HCT116 (cell line): Measurements from ENCODE around the gene ZNF74. TPM values are rescaled to one million over a fixed set of nuclear protein-coding genes. Genes with fewer than 3 reads are reported as not detected.

ENCODE experiments used
- ATAC-seq: fragments of 200-7000 bp; cut with Tn5 transposase; 2 replicates; pipeline ENCODE4 v1.9.1; 2020; ENCODE audit warnings: mild to moderate bottlenecking, moderate library complexity
- BruUV-seq: library from RNA; stranded (reverse); fragments of 400-500 nt; replicated peaks from 2 replicates; lab custom pipeline; 2021; lab: Mats Ljungman, UMichigan
- CTCF ChIA-PET: fragments of 300-600 bp; sonication (Branson Sonifier 250); formaldehyde crosslinking; loops from one replicate; lab custom pipeline; 2021; ENCODE audit warnings: antibody characterized with exemption; lab: Charles Lee
- POLR2A ChIA-PET: fragments of 300-600, 350-600 bp; sonication (Branson Sonifier 250); formaldehyde crosslinking; loops from one replicate; lab custom pipeline; 2021; ENCODE audit warnings: antibody characterized with exemption; lab: Charles Lee
- RAD21 ChIA-PET, 2 experiments: fragments of 300-600 bp; sonication (Branson Sonifier 250); formaldehyde crosslinking; loops; one replicate each; lab custom pipeline; 2023; ENCODE audit warnings: low total read pairs in 2 of 2; ENCODE audit not compliant: uncharacterized antibody in 2 of 2, unreplicated experiment in 2 of 2, low non-redundant PET in 1 of 2; lab: Charles Lee
- DNase-seq: peaks from one replicate; pipeline ENCODE4 v3.0.0-alpha.2; 2010; ENCODE audit warnings: low read depth, low spot score
- H2AFZ ChIP-seq: fragments of 200-600 bp; shearing (Covaris generic), sonication (generic); 2 replicates; pipeline ENCODE4 v1.6.1; 2017; ENCODE audit warnings: low read depth, mixed run types, mixed read lengths, antibody characterized with exemption, low read length; ENCODE audit not compliant: poor library complexity, severe bottlenecking
- H3K27ac ChIP-seq: 2 replicates; pipeline ENCODE4 v1.5.1; 2012; ENCODE audit warnings: low read depth, low read length
- H3K27me3 ChIP-seq: fragments of 200-600 bp; sonication (generic); 2 replicates; pipeline ENCODE4 v1.6.1; 2016; ENCODE audit warnings: mixed run types, low read length, mixed read lengths; ENCODE audit not compliant: insufficient read depth
- H3K36me3 ChIP-seq, 2 experiments: fragments of 200-500 bp in 1 of 2; fragments of 200-600 bp in 1 of 2; sonication (Bioruptor generic) in 1 of 2; sonication (generic) in 1 of 2; 2 replicates each; pipeline versions ENCODE4 v1.5.1 to v1.6.1; 2014 to 2016; ENCODE audit warnings: low read length in 2 of 2, inconsistent platforms in 1 of 2, mixed read lengths in 1 of 2, mixed run types in 1 of 2; ENCODE audit not compliant: insufficient read depth in 2 of 2, control insufficient read depth in 1 of 2
- H3K4me1 ChIP-seq, 2 experiments: fragments of 200-600 bp in 1 of 2; sonication (generic) in 1 of 2; 2 replicates each; pipeline versions ENCODE4 v1.5.1 to v1.6.1; 2012 to 2017; ENCODE audit warnings: low read length in 2 of 2, inconsistent platforms in 1 of 2, mild to moderate bottlenecking in 1 of 2, mixed read lengths in 1 of 2, mixed run types in 1 of 2, moderate library complexity in 1 of 2; ENCODE audit not compliant: insufficient read depth in 2 of 2, control insufficient read depth in 1 of 2
- H3K4me2 ChIP-seq: fragments of 200-600 bp; sonication (generic); 2 replicates; pipeline ENCODE4 v1.6.1; 2017; ENCODE audit warnings: mixed run types, low read length, mixed read lengths
- H3K4me3 ChIP-seq, 2 experiments: fragments of 200-600 bp in 1 of 2; sonication (generic) in 1 of 2; replicated peaks in 1 of 2; 2 replicates each; pipeline ENCODE4 v1.5.1; 2011 to 2016; ENCODE audit warnings: low read length in 2 of 2, control low read depth in 1 of 2, low read depth in 1 of 2, mild to moderate bottlenecking in 1 of 2, mixed read lengths in 1 of 2, mixed run types in 1 of 2
- H3K79me2 ChIP-seq: fragments of 200-600 bp; sonication (generic); 2 replicates; pipeline ENCODE4 v1.6.1; 2017; ENCODE audit warnings: mild to moderate bottlenecking, mixed run types, low read length, moderate library complexity, mixed read lengths; ENCODE audit not compliant: insufficient read depth
- H3K9ac ChIP-seq: fragments of 200-600 bp; sonication (generic); 2 replicates; pipeline ENCODE4 v1.6.1; 2016; ENCODE audit warnings: low read length, mixed read lengths
- H3K9me2 ChIP-seq: fragments of 200-600 bp; sonication (generic), shearing (Covaris generic); 2 replicates; pipeline ENCODE4 v1.6.1; 2017; ENCODE audit warnings: mixed run types, mild to moderate bottlenecking, moderate library complexity; ENCODE audit not compliant: insufficient read depth
- H3K9me3 ChIP-seq, 2 experiments: fragments of 200-500 bp in 1 of 2; fragments of 200-600 bp in 1 of 2; sonication (Bioruptor generic) in 1 of 2; sonication (generic) in 1 of 2; 2 replicates each; pipeline ENCODE4 v1.6.1; 2014 to 2017; ENCODE audit warnings: low read length in 2 of 2, mixed read lengths in 2 of 2, inconsistent platforms in 1 of 2, low read depth in 1 of 2, mild to moderate bottlenecking in 1 of 2, mixed run types in 1 of 2, moderate library complexity in 1 of 2; ENCODE audit not compliant: control insufficient read depth in 1 of 2, insufficient read depth in 1 of 2
- H4K20me1 ChIP-seq: fragments of 200-600 bp; sonication (generic), shearing (Covaris generic); 2 replicates; pipeline ENCODE4 v1.6.1; 2017; ENCODE audit warnings: mixed run types, mild to moderate bottlenecking, moderate library complexity; ENCODE audit not compliant: insufficient read depth
- EZH2 ChIP-seq: fragments of 200-600 bp; sonication (generic); IDR thresholded peaks from 2 replicates; pipeline ENCODE4 v1.6.1; 2017; ENCODE audit warnings: antibody characterized with exemption, mixed run types
- EZH2phosphoT487 ChIP-seq: fragments of 200-600 bp; IDR thresholded peaks from 2 replicates; pipeline ENCODE4 v1.6.1; 2018; ENCODE audit warnings: antibody characterized with exemption, borderline replicate concordance
- POLR2A ChIP-seq: IDR thresholded peaks from 2 replicates; pipeline ENCODE4 v1.7.0; 2011; ENCODE audit warnings: borderline replicate concordance; ENCODE audit not compliant: insufficient read depth, insufficient read length; ENCODE audit errors: extremely low read depth
- SIN3A ChIP-seq: IDR thresholded peaks from 2 replicates; pipeline ENCODE4 v1.6.1; 2012; ENCODE audit warnings: low read depth
- TCF7L2 ChIP-seq: IDR thresholded peaks from 2 replicates; pipeline ENCODE4 v1.7.0; 2011; ENCODE audit warnings: borderline replicate concordance, inconsistent platforms; ENCODE audit not compliant: insufficient read depth, insufficient read length; ENCODE audit errors: extremely low read depth
- YY1 ChIP-seq: IDR thresholded peaks from 2 replicates; pipeline ENCODE4 v1.6.1; 2011; ENCODE audit warnings: low read length, low read depth, moderate library complexity, mild to moderate bottlenecking; ENCODE audit not compliant: insufficient replicate concordance; ENCODE audit errors: extremely low read depth
- intact Hi-C: fragments of 100-400 bp; cut with micrococcal nuclease; formaldehyde crosslinking; loops from 2 replicates; pipeline ENCODE4 v1.10.0; 2022
- total RNA-seq: library from RNA; stranded (reverse); gene quantifications from one replicate; pipeline ENCODE4 v1.2.1, GENCODE V29; 2021; ENCODE audit not compliant: unreplicated experiment
- TF ChIP-seq, protein P1 (sequence below): IDR thresholded peaks from 2 replicates; pipeline ENCODE4 v1.6.1; 2012
- TF ChIP-seq, protein P2 (sequence below): IDR thresholded peaks from 2 replicates; pipeline ENCODE4 v1.6.1; 2012; ENCODE audit warnings: low read depth

ZNF74 gene
- total RNA-seq, 1 experiment from 2014 or later, result 15.4 TPM

DNA sequence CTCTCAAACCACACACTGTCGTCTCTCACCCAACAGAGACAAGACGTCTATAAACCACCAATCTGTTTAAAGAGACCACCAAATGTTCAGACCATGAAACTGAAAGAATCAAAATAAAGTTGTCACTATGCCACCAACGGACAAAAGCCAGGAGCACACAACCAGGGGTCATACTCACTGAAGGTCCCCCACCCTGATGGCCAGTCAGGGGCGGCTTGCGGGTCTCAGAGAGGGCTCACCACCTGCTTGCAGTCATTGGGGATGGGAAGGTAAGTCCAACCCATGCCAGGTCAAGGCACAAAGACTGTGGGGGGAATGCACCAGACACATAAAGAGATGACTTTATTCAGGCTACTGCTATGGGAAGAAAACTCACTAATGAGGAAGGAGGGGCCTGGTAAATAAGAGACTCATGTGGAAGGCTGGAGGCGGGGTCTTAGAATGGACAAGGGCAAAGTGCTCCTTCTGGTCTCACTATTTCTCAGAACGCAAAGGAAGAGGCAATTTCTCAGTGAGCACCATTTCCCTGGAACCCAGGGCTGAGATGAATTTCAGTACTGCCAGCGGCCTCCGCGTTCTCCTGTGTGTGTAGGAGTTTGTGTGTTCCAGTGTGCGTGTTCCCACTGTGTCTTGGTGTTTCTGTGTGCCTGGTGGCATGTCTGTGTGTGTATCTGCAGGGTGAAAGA, 26.3 kb downstream of the ZNF74 start:
- no peak for ATAC-seq
- Histone ChIP-seq H3K9ac (no peak overlapping the region), H2AFZ (no peak overlapping the region), H4K20me1 (no peaks in the 10 kb centered on the region), H3K9me3 (no peaks in the 10 kb centered on the region), H3K36me3 (no peaks in the 10 kb centered on the region), H3K4me2 (no peak overlapping the region), H3K9me2 (no peaks in the 10 kb centered on the region), H3K4me1 (peaks cover 0 to 9% of the 10 kb centered on the region in 2 experiments; a peak in 1 of 4 replicates), H3K79me2 (no peaks in the 10 kb centered on the region), H3K27me3 (no peaks in the 10 kb centered on the region), H3K4me3 (no peak overlapping the region), H3K27ac (no peak overlapping the region)
- TF ChIP-seq, protein P1, sequence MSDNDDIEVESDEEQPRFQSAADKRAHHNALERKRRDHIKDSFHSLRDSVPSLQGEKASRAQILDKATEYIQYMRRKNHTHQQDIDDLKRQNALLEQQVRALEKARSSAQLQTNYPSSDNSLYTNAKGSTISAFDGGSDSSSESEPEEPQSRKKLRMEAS, result no peak
- TF ChIP-seq POLR2A (no peak), EZH2 (no peak), EZH2phosphoT487 (no peak), SIN3A (no peak), TCF7L2 (no peak), YY1 (no peak)
- TF ChIP-seq, protein P2, sequence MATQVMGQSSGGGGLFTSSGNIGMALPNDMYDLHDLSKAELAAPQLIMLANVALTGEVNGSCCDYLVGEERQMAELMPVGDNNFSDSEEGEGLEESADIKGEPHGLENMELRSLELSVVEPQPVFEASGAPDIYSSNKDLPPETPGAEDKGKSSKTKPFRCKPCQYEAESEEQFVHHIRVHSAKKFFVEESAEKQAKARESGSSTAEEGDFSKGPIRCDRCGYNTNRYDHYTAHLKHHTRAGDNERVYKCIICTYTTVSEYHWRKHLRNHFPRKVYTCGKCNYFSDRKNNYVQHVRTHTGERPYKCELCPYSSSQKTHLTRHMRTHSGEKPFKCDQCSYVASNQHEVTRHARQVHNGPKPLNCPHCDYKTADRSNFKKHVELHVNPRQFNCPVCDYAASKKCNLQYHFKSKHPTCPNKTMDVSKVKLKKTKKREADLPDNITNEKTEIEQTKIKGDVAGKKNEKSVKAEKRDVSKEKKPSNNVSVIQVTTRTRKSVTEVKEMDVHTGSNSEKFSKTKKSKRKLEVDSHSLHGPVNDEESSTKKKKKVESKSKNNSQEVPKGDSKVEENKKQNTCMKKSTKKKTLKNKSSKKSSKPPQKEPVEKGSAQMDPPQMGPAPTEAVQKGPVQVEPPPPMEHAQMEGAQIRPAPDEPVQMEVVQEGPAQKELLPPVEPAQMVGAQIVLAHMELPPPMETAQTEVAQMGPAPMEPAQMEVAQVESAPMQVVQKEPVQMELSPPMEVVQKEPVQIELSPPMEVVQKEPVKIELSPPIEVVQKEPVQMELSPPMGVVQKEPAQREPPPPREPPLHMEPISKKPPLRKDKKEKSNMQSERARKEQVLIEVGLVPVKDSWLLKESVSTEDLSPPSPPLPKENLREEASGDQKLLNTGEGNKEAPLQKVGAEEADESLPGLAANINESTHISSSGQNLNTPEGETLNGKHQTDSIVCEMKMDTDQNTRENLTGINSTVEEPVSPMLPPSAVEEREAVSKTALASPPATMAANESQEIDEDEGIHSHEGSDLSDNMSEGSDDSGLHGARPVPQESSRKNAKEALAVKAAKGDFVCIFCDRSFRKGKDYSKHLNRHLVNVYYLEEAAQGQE, result no peak
- ChIA-PET RAD21 (no interaction called here), CTCF (no interaction called here), POLR2A (no interaction called here)
- intact Hi-C loops, result no loop called here
- no TSS peak for BruUV-seq
- no peak for DNase-seq
